BJ (cell line): ENCODE measurements around the gene CCDC61. TPM values are rescaled to one million over a fixed set of nuclear protein-coding genes. Genes with fewer than 3 reads are reported as not detected.

Source experiments
- CTCF ChIA-PET: fragments of 350-600 bp; formaldehyde crosslinking; extraction: SDS; loops from one replicate; lab custom pipeline; 2021; ENCODE audit warnings: antibody characterized with exemption, inconsistent platforms; lab: Yijun Ruan, JAX
- POLR2A ChIA-PET: fragments of 300-600 bp; sonication (Branson Sonifier 250); formaldehyde crosslinking; extraction: SDS; loops from one replicate; lab custom pipeline; 2021; ENCODE audit warnings: antibody characterized with exemption; lab: Charles Lee
- DNase-seq: peaks from one replicate; pipeline ENCODE4 v3.0.0-alpha.2; 2011; ENCODE audit warnings: low read depth
- H3K27me3 ChIP-seq: 2 replicates; pipeline ENCODE4 v1.6.0; 2011; ENCODE audit warnings: low read length; ENCODE audit not compliant: control insufficient read depth, insufficient read depth
- H3K36me3 ChIP-seq: 2 replicates; pipeline ENCODE4 v1.5.1; 2011; ENCODE audit warnings: low read length; ENCODE audit not compliant: control insufficient read depth, insufficient read depth
- H3K4me3 ChIP-seq: 2 replicates; pipeline ENCODE4 v1.5.1; 2011; ENCODE audit warnings: low read depth, mild to moderate bottlenecking, control low read depth, low read length
- CTCF ChIP-seq: IDR thresholded peaks from 2 replicates; pipeline ENCODE4 v1.5.1; 2011; ENCODE audit warnings: low read depth, mild to moderate bottlenecking, control low read depth, inconsistent platforms, low read length, moderate library complexity; ENCODE audit not compliant: insufficient read depth
- polyA plus RNA-seq: library from polyadenylated mRNA; depleted of rRNA; stranded (reverse); fragments of >200 nt; gene quantifications from 2 replicates; pipeline ENCODE4 v1.2.3, GENCODE V29; 2011

The CCDC61 gene
- polyA plus RNA-seq, 1 experiment, result 8.4 TPM

GRCh38 chr19:46016426-46017094 is 21.3 kb downstream of the CCDC61 start:
- POLR2A ChIA-PET, result no interaction called here
- peak; percentile 91 for TF ChIP-seq CTCF
- H3K36me3 ChIP-seq, result peaks cover 1% of the 10 kb centered on the region
- H3K27me3 ChIP-seq, result peaks cover 5% of the 10 kb centered on the region
- H3K4me3 ChIP-seq, result peak overlapping the region; percentile 40
- CTCF ChIA-PET, result interaction anchor here (0.5 to 4.8 kb wide), 16 partner anchors 8 to 341 kb away, joined by 3 to 38 read pairs (median 4); partner anchors contain the start of genes FOXA3 and SYMPK
- DNase-seq, result no peak

GRCh38 chr19:46017095-46017429 is 21.8 kb downstream of the CCDC61 start:
- no peak for TF ChIP-seq CTCF
- ChIA-PET POLR2A (no interaction called here), CTCF (interaction anchor here (0.5 to 4.8 kb wide), 17 partner anchors 8 to 341 kb away, joined by 3 to 38 read pairs (median 3); partner anchors contain the start of genes FOXA3 and SYMPK)
- peaks cover 5% of the 10 kb centered on the region for H3K27me3 ChIP-seq
- no peak overlapping the region for H3K4me3 ChIP-seq
- H3K36me3 ChIP-seq, result peaks cover 1% of the 10 kb centered on the region
- no peak for DNase-seq

- CTCF ChIA-PET, result interaction anchor here (0.7 to 4.8 kb wide), 7 partner anchors 7 to 250 kb away, joined by 3 to 38 read pairs (median 5); no protein-coding TSS in a partner anchor
- Histone ChIP-seq H3K36me3 (peaks cover 1% of the 10 kb centered on the region), H3K27me3 (peaks cover 9% of the 10 kb centered on the region), H3K4me3 (no peak overlapping the region)
- no peak for DNase-seq
- TF ChIP-seq CTCF, result no peak
- POLR2A ChIA-PET, result no interaction called here
Measured at GRCh38 chr19:46017874-46018675, 22.8 kb downstream of the CCDC61 start.

GRCh38 chr19:46018729-46019251 is 23.5 kb downstream of the CCDC61 start:
- CTCF ChIA-PET, result interaction anchor here (0.7 to 4.8 kb wide), 5 partner anchors 9 to 241 kb away, joined by 3 to 38 read pairs (median 5); no protein-coding TSS in a partner anchor
- POLR2A ChIA-PET, result no interaction called here
- Histone ChIP-seq H3K36me3 (peaks cover 1% of the 10 kb centered on the region), H3K4me3 (no peak overlapping the region), H3K27me3 (peaks cover 9% of the 10 kb centered on the region)
- no peak for TF ChIP-seq CTCF
- DNase-seq, result no peak

GRCh38 chr19:46019270-46019669 is 24.0 kb downstream of the CCDC61 start:
- Histone ChIP-seq H3K4me3 (no peak overlapping the region), H3K36me3 (peaks cover 1% of the 10 kb centered on the region), H3K27me3 (peaks cover 9% of the 10 kb centered on the region)
- TF ChIP-seq CTCF, result no peak
- CTCF ChIA-PET, result interaction anchor here (0.8 to 4.8 kb wide), 5 partner anchors 9 to 246 kb away, joined by 3 to 38 read pairs (median 5); no protein-coding TSS in a partner anchor
- no peak for DNase-seq
- POLR2A ChIA-PET, result no interaction called here
